WI38 (cell line): ENCODE results near the gene CBR1.

Experiments used
- H3K4me3 ChIP-seq: 2 replicates; pipeline ENCODE4 v1.5.1; 2011; ENCODE audit warnings: low read depth, mild to moderate bottlenecking, control low read depth, low read length
- TF ChIP-seq, protein P1 (sequence below): IDR thresholded peaks from 2 replicates; pipeline ENCODE4 v1.5.1; 2012; ENCODE audit warnings: low read depth, mild to moderate bottlenecking, control low read depth, low read length

CBR1 gene

GRCh38 chr21:36038701-36039497, 30.9 kb upstream of the CBR1 start:
- TF ChIP-seq, protein P1, sequence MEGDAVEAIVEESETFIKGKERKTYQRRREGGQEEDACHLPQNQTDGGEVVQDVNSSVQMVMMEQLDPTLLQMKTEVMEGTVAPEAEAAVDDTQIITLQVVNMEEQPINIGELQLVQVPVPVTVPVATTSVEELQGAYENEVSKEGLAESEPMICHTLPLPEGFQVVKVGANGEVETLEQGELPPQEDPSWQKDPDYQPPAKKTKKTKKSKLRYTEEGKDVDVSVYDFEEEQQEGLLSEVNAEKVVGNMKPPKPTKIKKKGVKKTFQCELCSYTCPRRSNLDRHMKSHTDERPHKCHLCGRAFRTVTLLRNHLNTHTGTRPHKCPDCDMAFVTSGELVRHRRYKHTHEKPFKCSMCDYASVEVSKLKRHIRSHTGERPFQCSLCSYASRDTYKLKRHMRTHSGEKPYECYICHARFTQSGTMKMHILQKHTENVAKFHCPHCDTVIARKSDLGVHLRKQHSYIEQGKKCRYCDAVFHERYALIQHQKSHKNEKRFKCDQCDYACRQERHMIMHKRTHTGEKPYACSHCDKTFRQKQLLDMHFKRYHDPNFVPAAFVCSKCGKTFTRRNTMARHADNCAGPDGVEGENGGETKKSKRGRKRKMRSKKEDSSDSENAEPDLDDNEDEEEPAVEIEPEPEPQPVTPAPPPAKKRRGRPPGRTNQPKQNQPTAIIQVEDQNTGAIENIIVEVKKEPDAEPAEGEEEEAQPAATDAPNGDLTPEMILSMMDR: no peak
- no peak overlapping the region for H3K4me3 ChIP-seq

DNA sequence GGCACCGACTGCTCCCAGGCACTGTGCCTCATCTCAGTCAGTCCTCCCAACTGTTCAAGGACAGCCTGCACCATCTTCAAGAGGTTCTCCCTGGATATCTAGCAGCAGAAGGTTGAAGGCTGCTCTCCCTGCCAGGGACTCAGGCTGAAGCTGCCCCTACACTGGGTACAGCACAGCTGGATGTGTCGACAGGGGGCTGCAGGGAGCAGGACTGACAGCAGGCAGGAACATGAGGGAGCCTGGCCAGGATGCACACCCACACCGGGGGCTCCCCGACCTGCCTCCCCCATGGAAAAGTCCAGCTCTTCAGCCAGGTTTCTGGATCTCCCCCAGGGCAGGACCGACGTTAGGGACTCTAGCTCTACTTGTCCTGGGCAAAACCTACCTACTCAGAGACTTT, 30.0 kb upstream of the CBR1 start:
- H3K4me3 ChIP-seq: no peak overlapping the region
- TF ChIP-seq, protein P1: no peak

GRCh38 chr21:36040389-36040788, 29.4 kb upstream of the CBR1 start:
- H3K4me3 ChIP-seq: no peak overlapping the region
- TF ChIP-seq, protein P1: no peak

GRCh38 chr21:36041910-36042309, 27.9 kb upstream of the CBR1 start:
- TF ChIP-seq, protein P1: no peak
- H3K4me3 ChIP-seq: no peak overlapping the region

DNA sequence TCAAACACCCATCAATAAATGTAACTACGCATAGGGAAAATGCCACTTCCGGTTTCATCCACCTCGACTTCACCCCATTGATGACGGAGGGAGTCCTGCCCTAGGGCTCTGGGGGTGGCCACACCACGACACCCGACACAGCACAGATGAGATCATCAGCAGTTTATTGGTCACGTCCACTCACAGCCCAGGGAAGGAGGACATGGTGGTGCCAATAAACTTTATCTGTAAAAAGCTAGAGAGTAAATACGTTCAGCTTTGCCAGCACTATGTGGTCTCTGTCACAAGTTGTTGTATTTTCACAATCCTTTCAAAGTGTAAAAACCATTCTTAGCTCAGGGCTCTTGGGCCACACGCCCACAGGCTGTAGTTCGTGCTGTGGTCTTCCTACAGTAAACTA, 25.8 kb upstream of the CBR1 start:
- H3K4me3 ChIP-seq: no peak overlapping the region
- TF ChIP-seq, protein P1: no peak

- no peak overlapping the region for H3K4me3 ChIP-seq
Observed at GRCh38 chr21:36045993-36046392, 23.8 kb upstream of the CBR1 start.

GRCh38 chr21:36047139-36047538, 22.7 kb upstream of the CBR1 start:
- TF ChIP-seq, protein P1: no peak
- no peak overlapping the region for H3K4me3 ChIP-seq

More at GRCh38 chr21:36045993-36046392, 23.8 kb upstream of the CBR1 start:
- TF ChIP-seq, protein P1: no peak
